Peyer's patch (tissue), 4 donors: ENCODE data around the gene DYNLL2.

Experiments
- CTCF ChIP-seq, 6 experiments: fragments of 450-650 bp in 4 of 6; fragments of 200-600 bp in 2 of 6; sonication (generic) in 1 of 6; IDR thresholded peaks; one replicate each; pipeline ENCODE4 v1.5.1; 2017 to 2019; ENCODE audit warnings: antibody characterized with exemption in 6 of 6, mild to moderate bottlenecking in 3 of 6, moderate library complexity in 1 of 6
- POLR2A ChIP-seq, 2 donors: fragments of 450-650 bp; IDR thresholded peaks; one replicate each; pipeline ENCODE4 v1.5.1; 2017; ENCODE audit warnings: antibody characterized with exemption in 2 of 2, mild to moderate bottlenecking in 2 of 2, moderate library complexity in 2 of 2

GRCh38 chr17:58043221-58044181 lies 39.7 kb upstream of the DYNLL2 start:
- TF ChIP-seq CTCF (IDR thresholded peaks at IDR 0.05) (no peak), POLR2A (IDR thresholded peaks at IDR 0.05) (no peak)
